HG03108 (cell line): Measurements from ENCODE around the gene UNKL.
A peak's percentile ranks its signal among the peaks of the same experiment; 100 is the strongest.

Source experiments
- ATAC-seq: cut with Tn5 transposase; IDR thresholded peaks from one replicate; pipeline ENCODE4 v1.9.1; 2021; ENCODE audit warnings: moderate library complexity; ENCODE audit not compliant: unreplicated experiment

Gene UNKL

GRCh38 chr16:1356061-1356900 is 58.2 kb downstream of the UNKL start:
- no peak for ATAC-seq

DNA sequence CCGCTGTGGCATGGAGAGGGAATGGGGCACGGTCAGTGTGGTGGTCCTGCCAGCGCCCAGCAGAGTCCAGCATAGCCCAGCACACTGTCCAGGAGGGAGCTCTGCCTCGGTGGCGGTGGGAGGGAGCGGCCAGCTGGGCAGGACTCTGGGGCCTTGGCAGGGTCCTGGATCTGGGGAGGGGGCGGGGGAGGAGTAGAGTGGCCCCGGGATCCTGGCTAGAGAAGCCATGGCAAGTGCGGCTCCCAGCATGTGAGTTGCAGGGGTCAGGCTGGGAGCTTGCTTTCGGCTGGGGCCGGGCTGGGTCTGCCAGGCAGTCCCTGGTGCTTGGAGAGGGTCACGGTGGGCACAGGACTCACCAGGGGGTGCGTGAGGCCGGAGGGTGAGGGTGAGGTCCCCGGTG is 58.9 kb downstream of the UNKL start:
- no peak for ATAC-seq

- ATAC-seq = no peak
These were observed 59.5 kb downstream of the UNKL start for GRCh38 chr16:1354815-1355540.

- peak; percentile 69 for ATAC-seq
These were observed 62.7 kb downstream of the UNKL start, which contains the start of the genes GNPTG and TSR3 for GRCh38 chr16:1351582-1352362. Gene GNPTG (plus strand): TSS chr16:1351931. CDS start chr16:1351966, 35 bp downstream. Gene TSR3 (minus strand): TSS chr16:1351878. CDS start chr16:1351804, 74 bp downstream.

DNA sequence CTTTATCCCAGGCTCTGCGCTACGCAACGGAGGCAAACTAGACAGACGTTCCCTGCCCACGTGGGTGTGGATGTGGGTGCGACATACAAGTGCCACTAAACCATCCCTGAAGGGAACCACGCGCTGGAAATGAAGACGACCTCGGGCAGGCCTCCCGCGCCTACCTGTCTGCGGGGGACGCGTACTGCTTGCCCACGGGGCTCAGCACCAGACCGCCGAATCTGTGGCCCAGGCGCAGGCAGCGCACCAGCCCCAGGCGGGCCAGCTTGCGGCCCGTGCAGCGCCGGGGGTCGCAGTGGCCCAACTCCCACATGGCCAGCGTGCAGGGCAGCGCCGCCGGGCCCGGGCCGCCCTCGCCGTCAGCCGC is 63.3 kb downstream of the UNKL start:
- ATAC-seq = peak; percentile 11

DNA sequence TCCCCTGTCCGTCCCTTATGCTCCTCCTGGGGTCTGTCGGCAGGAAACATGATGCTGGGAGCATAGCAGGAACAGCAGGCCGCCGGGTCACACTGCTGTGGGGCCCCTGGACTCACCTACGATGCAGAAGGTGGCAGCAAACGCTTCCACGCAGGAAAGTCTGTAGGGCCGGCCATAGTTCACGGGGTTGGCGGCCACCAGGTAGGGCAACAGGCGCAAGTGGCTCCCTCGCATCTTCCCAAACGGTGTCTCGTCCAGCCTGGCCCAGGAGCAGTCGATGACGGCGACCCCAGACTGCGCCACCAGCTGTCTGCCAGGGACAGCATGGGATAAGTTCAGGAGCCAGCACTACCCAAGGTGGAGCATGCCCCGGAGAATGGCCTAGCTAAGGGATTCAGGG is 63.8 kb downstream of the UNKL start:
- ATAC-seq = no peak

DNA sequence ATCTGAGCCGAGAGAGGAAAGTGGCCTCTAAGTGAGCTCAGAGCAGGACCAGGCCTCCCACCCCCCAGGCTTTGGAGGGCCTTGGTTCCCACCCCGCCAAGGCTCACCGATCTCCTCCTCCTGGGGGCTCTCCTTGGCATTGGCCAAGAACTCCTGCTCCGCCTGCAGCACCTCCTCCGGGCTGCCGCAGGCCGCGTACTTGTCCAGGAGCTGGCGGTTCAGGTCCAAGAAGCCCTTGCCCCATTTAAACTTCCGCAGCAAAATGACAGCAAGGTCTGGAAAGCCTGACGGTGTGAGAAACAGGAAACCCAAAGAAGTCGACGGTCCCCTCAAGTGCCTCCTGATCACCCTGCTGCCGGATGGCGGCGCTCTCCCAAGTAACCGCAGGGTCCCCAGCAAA is 64.6 kb downstream of the UNKL start:
- ATAC-seq = no peak

DNA sequence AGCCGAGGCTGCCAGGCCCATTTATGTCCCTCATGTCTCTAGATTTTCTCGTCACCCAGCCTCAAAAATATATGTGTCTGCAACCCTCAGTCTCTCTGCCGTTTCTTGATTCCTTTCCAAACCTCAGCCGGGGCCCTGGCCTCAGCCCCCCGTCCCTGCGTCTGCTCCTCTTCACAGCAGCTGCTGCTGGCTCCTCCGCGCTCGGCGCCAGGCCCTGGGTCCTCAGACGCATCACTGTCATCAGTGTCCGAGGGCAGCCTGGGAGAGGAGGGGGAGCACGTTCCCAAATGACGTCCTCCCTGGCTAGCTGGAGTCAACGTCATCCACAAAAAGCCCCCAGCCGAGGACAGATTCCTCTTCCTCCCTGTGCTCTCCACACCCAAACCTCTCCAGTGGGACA is 65.2 kb downstream of the UNKL start:
- no peak for ATAC-seq

DNA sequence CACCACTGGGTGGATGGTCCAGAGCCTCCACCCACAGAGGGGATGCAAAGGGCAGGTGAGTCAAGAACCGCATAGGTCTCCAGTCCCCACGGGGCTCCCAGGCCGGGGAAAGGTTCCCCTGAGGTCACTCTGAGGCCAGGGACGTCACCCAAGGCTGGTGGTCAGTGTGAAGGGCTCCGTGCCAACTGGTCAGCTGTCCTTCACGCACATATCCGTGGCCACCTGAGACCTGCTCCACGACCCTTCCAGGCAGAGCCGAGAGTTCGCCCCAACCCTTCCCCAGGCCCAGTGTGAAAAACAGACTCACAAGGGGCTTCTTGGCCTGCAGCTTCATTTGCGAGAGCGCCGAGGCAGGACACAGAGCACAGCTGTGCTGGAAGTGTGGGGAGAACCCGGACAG is 65.6 kb downstream of the UNKL start:
- ATAC-seq = no peak

DNA sequence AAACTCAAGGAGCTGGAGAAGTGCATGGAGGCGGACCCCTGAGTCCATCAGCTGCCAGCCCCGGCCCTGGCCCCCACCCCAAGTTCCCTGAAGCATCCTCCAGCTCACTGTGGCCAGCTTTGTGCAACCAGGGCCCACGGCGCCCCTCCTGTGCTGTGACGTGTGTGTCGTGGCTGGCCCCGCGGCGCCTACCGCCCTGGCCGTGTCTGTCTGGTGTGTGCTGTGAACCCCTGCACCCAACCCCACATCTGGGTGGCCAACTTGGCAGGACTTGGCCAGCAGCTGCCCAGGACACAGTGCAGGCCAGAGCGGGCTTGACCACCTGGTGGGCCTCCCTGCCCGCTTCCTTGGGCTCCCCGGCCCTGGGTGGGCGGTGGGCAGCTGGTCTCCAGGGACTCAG is 66.1 kb downstream of the UNKL start:
- ATAC-seq = no peak

DNA sequence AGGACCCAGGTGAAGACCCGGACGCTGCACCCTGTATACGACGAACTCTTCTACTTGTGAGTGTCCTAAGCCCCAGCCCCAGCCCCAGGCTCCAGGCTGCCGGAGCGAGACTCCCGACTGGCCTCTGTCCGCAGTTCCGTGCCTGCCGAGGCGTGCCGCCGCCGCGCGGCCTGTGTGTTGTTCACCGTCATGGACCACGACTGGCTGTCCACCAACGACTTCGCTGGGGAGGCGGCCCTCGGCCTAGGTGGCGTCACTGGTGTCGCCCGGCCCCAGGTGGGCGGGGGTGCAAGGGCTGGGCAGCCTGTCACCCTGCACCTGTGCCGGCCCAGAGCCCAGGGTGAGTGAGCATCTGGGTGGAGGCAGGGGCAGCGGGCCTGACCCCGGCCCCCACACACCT is 66.5 kb downstream of the UNKL start:
- ATAC-seq = no peak

DNA sequence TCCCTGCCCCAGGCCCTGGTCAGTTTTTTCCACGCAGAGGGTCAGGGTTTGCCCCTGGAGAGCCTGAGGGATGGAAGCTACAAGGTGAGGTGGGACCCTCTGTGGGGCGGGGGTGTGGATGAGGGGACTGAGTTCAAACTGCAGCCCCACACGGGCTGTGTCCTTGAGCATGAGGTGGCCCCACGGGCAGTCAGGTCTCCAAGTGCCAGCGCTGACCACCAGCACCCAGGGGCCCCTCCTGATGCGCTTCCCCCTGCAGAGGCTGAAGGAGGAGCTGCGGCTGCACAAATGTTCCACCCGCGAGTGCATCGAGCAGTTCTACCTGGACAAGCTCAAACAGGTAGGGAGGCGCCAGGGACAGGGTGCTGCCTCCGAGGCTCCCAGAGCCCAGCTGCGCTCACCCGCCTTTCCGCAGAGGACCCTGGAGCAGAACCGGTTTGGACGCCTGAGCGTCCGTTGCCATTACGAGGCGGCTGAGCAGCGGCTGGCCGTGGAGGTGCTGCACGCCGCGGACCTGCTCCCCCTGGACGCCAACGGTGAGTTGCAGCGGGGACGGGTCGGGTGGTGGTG is 67.1 kb downstream of the UNKL start:
- no peak for ATAC-seq

- ATAC-seq = no peak
These were observed 67.8 kb downstream of the UNKL start for GRCh38 chr16:1346422-1347285.

- ATAC-seq = no peak
These were observed 68.7 kb downstream of the UNKL start for GRCh38 chr16:1345651-1346421.

GRCh38 chr16:1345087-1345486 is 69.4 kb downstream of the UNKL start:
- no peak for ATAC-seq

GRCh38 chr16:1344499-1344898 is 70.0 kb downstream of the UNKL start:
- ATAC-seq = no peak

- ATAC-seq = no peak
These were observed 70.9 kb downstream of the UNKL start for GRCh38 chr16:1343428-1344242.
